GM18873 (cell line): ENCODE data around the gene PRCP.
A peak's percentile ranks its signal among the peaks of the same experiment; 100 is the strongest.

Experiments used
- ATAC-seq: cut with Tn5 transposase; IDR thresholded peaks from one replicate; pipeline ENCODE4 v1.9.1; 2021; ENCODE audit warnings: mild to moderate bottlenecking, moderate library complexity, moderate number of reproducible peaks; ENCODE audit not compliant: unreplicated experiment, low FRiP score

PRCP gene

DNA sequence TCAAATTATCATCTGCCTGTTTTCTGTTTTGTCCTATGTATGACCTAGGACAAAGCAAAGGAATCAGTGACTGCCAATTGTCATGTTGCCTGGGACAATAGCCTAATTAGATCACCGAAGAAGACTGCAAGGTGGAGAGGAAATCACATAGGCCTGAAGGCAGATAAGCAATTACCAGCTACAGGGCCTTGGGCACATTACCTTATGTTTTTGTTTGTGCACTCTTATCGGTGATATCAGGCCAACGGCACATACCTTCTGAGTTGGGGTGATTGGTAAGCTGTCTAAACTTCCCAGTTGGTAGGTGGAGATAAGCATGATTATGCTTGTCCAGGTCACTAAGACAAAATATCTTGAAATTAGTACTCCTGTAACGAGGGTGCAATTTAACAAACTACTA, 108.5 kb downstream of the PRCP start:
- no peak for ATAC-seq

DNA sequence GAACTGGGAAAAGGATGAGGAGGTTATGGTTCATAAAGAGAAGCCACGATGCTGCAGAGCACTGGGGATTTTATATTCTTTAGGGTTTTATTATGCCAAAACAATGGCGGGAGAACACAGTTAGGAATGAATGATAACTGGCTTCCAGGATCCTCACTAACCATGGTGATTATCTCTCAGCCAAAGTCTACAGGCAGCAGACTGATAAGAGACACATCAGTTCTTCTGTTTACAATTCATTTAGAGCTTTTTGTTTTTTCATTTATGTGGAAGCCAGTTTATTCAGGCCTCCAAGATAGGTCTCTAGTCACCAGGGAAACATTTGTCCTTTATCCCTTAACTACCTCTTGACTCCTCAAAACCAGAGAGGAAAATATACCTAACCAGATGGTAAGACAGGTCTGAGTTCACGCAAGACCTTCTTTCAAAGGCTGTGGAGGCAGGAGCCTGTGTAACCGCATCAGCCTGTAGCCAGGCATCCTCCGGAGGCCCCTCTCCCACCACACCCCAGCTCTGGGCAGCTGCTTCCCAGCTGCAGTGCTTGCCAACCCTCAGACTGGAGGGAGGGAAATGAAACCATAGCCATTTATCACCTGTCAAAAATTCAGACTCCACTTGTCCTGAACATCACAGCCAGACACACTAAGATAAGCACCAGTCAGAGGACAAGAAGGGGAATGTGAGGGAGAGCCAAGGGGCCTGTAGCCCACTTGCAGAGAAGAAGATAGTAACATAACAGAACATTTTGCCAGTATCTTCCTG, 109.3 kb downstream of the PRCP start:
- ATAC-seq: no peak

DNA sequence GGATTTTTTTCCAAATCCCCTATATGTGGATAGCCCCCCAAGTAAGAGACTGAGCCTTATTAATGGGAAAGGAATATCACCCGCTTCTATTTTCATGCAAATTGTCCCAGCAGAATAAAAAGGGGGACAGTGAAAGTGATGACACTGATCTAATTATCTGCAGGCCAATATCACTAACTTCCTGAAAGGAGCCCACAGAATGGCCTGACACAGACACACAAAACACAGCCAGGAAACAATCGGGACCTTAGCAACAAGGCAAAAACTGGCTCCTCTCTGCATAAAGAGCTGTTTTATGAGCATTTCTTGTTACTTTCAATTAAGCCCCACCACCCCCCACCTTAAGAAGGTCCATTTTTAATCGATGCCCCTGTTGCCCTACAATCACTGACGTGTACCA, 112.2 kb downstream of the PRCP start:
- no peak for ATAC-seq

DNA sequence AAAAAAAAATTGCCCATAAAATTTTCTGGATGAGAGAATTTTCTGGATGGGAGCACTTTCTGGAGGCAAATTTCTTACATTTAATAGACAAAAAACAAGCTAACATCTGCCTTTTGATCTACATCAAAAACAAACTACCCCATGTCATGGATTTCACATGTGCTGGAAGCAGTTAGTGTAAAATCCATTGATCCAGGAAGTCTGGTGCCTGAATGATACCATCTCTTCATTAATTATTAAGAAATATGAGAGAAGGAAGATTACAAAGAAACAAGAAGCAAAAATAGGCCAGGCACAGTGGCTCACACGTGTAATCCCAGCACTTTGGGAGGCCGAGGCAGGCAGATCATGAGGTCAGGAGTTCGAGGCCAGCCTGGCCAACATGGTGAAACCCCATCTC, 113.4 kb downstream of the PRCP start:
- ATAC-seq: no peak

DNA sequence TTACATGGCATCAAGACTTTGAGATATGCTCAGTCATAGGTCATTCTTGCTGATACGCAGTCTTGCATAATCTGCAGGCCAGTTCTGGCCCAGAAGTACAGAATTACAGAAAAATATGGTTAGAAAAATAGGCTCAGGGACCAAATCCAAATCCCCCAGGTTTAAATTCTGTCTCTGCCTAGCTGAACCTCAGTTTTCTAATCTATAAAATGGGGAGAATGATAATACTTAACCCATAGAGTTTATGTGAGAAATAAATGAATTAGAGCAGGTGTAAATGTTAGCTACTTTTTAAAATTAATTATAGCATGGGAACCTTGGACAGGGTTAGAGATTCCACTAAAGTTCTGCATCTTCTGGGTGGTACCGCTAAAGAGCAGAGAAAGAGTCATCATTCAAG, 114.2 kb downstream of the PRCP start:
- no peak for ATAC-seq

DNA sequence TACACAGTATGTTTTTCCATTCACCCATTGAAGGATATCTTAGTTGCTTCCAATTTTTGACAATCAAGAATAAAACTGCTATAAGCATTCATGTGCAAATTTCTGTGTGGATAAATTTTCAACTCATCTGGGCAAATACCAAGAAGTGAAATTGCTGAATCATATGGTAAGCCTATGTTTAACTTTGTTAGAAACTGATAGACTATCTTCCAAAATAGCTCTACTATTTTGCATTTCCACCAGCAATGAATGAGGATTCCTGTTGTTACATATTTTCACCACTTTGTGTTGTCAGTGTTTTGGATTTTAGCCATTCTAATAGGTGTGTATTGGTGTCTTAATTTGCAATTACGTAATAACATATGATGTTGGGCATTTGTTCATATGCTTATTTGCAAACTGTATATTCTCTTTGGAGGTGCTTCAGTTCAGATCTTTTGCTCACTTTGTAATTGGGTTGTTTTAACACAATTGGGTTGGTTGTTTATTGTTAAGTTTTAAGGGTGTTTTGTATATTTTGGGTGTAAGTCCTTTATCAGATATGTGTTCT, 117.3 kb downstream of the PRCP start:
- no peak for ATAC-seq

DNA sequence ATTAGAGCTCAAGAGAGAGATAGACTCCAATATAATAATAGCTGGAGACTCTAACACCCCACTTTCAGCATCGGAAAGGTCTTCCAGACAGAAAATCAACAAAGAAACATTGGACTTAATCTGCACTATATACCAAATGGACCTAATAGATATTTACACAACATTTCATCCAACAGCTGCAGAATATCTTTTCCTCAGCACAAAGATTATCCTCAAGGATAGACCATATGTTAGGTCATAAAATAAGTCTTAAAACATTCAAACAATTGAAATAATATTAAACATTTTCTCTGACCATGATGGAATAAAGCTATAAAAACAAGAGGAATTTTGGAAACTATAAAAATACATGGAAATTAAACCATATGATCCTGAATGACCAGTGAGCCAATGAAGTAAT, 121.5 kb downstream of the PRCP start:
- no peak for ATAC-seq

DNA sequence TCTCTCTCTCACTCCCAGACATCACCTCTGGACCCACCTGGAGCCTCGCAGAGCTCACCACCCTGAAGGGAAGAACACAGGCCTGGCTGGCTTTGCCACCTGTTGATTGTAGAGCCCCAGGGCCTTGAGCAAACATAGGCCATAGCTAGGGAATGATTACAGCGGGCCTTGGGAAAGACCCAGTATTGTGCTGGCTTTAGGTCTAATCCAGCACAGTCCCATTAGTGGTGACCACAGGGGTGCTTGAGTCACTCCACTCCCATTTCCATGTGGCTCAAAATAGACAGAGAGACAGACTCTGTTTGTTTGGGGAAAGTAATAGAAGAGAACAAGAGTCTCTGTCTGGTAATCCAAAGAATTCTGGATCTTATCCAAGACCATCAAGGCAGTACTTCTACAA, 123.9 kb downstream of the PRCP start:
- no peak for ATAC-seq

DNA sequence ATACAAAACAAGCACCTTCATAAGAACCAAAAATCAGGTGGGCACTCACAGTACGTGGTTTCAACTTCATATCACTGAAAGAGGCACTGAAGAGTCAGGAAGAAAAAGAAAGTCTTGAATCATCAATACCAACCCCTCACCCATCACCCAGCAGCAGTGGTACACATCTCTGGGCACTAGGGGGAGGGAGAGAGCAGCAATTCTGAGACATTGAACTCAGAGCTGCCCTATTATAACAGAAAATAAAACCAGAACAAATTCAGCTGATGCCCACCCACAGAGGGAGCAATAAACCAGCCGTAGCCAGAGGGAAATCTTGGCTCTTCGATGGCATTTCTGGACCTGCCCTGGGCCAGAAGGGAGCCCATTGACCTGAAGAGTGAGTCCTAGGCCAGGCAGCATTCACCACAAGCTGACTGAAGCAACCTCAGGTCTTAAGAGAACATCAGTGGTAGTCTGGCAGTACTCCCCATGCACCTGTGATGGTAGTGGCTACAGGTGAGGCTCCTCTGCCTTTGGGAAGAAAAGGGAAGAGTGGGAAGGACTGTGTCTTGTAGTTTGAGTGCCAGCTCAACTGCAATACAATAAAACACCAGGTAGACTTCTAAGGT, 124.4 kb downstream of the PRCP start:
- ATAC-seq: peak; percentile 87

DNA sequence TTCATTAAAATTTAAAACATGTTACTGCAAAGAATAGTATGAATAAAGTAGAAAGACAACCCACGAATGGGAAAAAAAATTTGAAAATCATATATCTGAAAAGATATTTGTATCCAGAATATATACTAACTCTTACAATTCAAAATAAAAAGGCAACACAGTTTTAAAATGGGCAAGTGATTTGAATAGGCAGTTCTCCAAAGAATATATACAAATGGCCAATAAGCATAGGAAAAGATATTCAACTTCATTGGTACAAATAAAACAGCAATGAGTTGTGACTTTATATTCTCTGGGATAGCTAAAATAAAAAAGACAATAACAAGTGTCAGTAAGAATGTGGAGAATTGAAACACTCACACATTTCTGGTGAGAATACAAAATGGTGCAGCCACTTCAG, 125.0 kb downstream of the PRCP start:
- ATAC-seq: no peak
